ELF-1 (cell line): ENCODE results near the gene RXRA.

Experiments used
- DNase-seq: peaks from one replicate; pipeline ENCODE4 v3.0.0-alpha.2; 2016; ENCODE audit warnings: low read depth, low spot score

The RXRA gene

GRCh38 chr9:134381671-134382516 lies 55.6 kb downstream of the RXRA start:
- DNase-seq, result no peak

GRCh38 chr9:134382733-134383132 lies 56.5 kb downstream of the RXRA start:
- DNase-seq, result no peak

GRCh38 chr9:134383148-134383547 lies 56.9 kb downstream of the RXRA start:
- DNase-seq, result no peak

- DNase-seq, result no peak
Measured at GRCh38 chr9:134384811-134385479, 58.7 kb downstream of the RXRA start.

- DNase-seq, result no peak
Measured at GRCh38 chr9:134385915-134386314, 59.7 kb downstream of the RXRA start.

DNA sequence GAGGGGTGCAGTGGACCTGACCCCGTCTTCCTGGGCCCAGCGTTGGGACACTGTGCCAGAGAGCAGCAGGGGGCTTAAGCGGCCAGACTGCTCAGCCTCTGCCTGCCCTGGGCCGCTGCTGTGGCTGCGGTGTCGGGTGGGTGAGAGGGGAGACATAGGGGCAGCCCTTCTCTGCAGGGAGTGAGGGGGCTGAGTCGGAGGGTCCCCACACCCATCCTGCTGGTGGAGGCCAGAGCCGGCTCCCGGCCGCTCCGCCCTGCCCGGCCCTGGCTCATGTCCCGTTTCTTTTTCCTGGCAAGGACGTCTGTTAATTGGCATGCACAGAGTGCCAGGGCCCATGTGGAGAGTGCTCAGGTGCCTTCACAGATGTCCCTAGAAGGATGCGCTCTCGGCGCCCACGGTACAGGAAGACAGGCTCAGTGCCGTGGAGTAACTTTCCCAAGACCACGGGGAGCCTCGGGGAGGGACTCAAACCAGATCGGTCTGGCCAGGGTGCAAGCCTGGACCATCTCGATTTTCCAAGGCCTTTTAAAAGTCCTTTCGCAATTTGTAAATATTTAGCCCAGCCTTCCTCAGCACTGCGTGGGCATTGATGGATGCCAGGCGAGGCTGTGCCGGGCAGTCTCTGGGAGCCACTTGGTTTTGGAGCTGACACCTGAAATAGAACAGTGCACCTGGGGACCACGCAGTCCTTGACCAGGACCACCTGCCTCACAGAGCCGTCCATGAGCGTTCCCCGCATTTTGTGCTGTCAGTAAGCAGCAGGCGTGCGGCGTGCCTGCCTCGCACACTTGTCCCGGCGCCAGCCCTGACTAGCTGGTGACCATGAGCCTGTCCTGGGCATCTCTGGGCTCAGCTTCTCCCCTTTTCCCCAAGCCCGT lies 60.9 kb downstream of the RXRA start:
- DNase-seq, result no peak

GRCh38 chr9:134388289-134388808 lies 62.1 kb downstream of the RXRA start:
- no peak for DNase-seq

- DNase-seq, result no peak
Measured at GRCh38 chr9:134388976-134389375, 62.7 kb downstream of the RXRA start.

DNA sequence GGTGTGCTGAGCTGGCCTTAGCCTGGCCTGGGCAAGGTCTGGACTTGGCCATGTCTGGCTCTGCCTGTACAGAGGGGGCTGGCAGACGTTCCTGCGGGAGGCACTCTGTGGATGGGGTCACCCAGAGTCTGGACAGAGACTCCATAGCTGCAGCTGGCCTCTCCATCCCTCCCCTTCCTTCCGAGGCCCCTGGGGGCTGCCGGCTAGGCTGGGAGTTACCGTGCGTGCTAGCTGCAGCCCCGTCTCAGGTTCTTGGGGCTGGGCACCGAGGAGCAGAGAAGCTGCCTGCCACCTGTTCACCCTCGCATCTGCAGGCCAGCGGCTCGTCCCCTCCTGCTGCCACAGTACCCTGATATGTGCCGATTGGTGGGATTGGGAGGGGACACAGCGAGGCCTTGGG lies 63.4 kb downstream of the RXRA start:
- DNase-seq, result no peak

- no peak for DNase-seq
Measured at GRCh38 chr9:134390537-134390936, 64.3 kb downstream of the RXRA start.

DNA sequence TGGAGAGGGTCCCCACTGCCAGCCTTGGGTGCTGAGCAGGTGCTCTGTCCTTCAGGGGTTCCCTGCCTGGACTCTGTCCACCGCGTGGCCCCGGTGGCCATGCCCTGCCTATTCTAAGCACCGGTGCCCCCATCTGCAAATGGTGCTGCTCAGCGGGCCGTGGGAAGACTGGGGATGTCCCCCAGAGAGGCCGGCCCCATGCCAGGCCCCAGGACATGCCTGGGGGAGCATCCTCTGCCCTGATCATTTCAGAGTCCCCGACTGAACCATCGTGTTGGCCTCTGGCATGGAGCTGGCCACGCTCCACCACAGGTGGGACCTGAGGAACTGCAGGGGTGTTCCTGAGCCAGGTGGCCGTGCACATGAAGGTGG lies 64.7 kb downstream of the RXRA start:
- DNase-seq, result no peak

DNA sequence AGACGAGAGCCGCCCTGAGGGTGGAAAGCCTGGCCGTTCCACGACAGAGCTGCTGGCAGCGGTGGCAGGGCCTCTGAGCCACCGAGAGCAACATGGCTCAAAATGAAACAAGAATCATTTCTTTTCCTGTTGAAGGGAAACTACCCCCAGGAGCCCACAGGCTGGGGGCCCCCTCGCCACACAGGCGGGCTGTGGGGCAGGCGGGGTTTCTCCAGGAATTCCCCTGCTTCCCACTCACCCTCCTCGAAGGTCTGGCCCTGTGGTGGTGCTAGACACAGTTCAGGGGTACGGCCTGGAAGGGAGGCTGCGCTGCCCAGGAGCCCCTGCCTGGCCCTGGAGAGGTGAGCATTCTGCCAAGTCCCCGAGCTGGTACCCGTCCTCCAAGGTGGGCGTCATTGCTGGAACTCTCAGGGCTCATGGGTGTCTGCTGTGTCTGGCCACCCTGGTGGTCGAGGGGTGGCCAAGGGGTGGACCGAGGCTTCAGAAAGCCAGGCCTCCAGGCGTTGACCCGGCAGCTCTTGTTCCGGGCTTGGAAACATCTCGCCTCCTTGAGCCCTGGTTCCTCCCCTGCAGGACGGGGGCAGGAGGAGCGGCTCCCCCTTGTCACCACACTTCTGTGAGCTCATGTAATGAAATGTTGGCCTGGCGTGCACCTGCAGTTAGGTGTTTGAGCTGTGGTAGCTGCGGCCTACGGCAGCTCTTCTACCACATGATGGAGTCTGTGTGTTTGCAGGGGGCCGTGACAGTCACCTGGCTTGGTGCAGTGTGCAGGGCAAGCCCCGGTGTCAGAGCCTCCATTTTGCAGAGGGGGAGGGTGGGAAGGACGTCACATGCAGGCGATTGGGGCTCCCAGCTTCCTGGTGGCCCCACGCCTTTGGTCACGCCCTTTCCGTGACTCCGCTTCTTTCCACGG lies 65.3 kb downstream of the RXRA start:
- DNase-seq, result no peak

DNA sequence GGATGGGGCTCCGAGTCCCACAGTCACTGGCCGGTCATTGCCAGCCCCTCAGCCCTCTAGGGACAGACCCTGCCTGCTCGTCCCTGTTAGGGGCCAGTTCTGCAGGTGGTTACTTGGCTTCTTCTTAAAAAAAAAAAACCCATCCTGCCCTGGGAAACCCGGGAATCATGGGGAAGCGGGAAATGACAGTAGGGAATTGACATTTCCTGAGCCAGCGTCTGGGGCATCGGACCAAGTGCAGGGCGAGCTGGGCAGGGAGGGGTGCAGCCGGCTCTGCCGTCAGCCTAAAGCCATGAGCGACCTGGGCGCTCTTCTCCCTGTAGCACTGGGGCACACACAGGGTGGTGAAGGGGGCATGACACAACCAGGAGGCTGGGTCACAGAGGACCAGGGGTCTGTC lies 66.6 kb downstream of the RXRA start:
- no peak for DNase-seq

DNA sequence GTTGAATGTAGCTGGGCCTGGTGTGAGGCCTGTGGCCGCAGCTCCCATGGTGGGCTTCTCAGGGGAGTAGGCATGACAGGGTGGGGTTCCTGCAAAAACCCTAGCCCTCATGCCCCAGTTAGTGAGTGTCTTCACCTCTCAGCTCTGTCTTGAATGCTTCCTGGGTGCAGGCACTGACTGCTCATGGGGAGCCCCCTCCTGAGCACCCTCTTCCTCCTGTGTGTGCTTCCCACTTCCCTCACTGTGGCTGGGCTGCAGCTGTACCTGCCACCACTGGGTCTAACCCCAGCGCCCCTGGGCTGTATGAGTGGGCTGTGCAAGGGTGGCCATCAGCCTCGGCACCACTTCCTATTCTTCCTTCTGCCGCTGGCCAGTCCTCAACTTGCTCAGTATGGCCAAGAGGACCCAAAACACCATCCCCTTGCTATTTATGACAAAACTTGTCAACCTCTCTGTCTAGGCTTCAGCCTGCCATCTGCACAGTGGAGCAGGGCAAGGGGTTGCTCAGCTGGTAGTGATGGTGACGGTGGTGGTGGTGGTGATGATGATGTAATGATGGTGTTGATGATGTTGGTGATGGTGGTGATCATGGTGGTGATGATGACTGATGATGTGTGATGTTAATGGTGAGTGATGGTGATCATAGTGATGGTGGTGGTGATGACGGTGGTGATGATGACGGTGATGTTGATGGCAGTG lies 67.5 kb downstream of the RXRA start:
- DNase-seq, result no peak

DNA sequence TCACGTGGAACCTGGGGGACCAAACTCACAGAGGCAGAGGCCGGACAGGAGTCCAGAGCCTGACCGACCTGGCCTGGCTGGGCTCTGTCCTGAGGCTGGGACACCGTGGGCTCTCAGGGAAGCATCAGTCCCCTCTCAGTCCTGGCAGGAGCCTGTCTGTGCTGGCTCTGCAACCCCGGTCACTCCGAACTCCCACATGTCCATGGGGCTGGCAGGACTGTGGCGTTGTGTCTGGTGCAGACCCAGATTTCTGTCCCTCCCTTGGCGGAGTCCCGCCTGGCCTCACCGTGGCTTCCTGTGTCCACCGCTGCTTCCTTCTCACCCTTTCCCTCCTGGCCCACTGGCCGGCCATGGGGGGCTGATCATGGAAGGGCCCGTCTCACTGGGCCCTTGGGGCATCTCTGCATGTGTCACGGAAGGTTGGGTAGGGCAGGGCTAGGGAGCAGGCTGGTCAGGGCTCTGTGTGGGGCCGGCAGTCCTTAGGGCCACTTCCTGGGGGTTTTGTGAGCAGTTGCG lies 68.8 kb downstream of the RXRA start:
- DNase-seq, result no peak

DNA sequence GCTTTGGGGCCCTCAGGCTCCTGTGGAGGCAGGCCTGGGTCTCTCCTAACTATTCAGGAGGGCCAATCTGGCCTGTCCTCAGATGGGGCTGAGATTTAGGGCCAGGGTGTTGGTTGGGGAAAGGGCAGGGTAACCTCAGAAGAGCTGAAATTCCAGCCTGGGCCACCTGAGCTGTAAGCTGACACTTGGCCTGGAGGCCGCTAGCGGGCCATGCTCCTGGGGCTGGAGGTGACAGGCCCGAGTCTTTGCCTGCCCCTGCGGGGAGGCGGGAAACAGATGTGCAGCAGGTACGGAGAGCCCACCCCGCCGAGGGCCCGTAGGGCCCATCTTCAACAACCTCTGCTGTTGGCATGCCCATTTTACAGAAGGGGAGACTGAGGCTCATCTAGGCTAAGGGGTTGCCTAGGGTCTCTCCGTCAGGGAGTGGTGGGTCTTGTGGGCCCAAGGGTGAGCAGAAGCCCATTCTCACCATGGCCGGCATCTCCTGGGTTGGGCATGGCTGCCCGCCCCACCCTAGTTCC lies 69.5 kb downstream of the RXRA start:
- no peak for DNase-seq

GRCh38 chr9:134396258-134396742 lies 70.0 kb downstream of the RXRA start:
- DNase-seq, result no peak

DNA sequence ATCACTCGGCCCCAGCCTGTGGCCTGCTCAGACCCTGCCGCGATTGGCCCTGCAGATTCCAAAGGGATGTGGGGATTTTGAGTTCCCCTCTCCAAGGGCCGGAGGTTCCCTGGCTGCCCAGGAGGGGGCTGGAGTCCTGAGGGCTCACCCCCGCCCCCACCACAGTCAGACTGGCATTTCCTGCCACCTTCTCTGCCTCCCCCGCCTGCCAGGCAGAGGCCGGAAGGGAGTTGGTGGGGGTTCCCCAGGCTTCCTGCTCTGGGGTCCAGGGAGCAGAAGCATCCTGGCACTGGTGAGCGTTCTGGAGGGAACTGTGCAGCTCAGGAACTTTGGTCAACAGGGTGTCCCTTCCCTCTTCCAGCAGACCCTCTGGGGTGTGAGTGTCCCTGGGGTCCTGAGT lies 70.6 kb downstream of the RXRA start:
- no peak for DNase-seq

DNA sequence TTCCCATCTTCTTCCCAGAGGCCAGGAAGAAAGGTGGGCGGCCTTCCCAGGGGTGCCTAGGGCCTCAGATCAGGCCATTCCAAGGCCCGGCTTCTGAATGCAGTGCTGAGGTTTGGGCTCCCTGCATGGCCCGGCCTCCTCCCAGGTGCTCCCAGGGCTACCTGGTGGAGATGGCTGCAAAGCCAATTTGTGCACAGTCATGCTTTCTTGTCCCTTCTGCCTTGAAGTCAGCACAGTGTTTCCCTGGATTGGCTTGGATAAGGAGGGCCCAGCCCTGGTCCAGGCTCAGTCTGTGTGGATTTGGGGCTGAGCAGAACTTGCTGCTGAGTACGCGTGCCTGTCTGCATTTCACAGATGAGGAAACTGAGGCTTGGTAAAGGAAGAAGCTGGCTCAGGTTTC lies 72.5 kb downstream of the RXRA start:
- DNase-seq, result no peak
